Mucosa of stomach (tissue), 1 donor: ENCODE data around the gene ADCYAP1R1.

Experiments used
- H3K27me3 ChIP-seq: one replicate; pipeline ENCODE4 v1.7.0; 2013; ENCODE audit warnings: mild to moderate bottlenecking, low read length; ENCODE audit not compliant: control insufficient read depth, insufficient read depth
- H3K36me3 ChIP-seq: one replicate; pipeline ENCODE4 v1.7.0; 2013; ENCODE audit warnings: low read length; ENCODE audit not compliant: control insufficient read depth, insufficient read depth
- H3K4me1 ChIP-seq: one replicate; pipeline ENCODE4 v1.7.0; 2013; ENCODE audit warnings: mild to moderate bottlenecking, low read length; ENCODE audit not compliant: control insufficient read depth, insufficient read depth
- H3K4me3 ChIP-seq: one replicate; pipeline ENCODE4 v1.7.0; 2013; ENCODE audit warnings: low read length
- H3K9ac ChIP-seq: one replicate; pipeline ENCODE4 v1.7.0; 2013; ENCODE audit warnings: mild to moderate bottlenecking, low read length, moderate library complexity
- H3K9me3 ChIP-seq: one replicate; pipeline ENCODE4 v1.7.0; 2013; ENCODE audit warnings: mild to moderate bottlenecking, low read length, moderate library complexity; ENCODE audit not compliant: control insufficient read depth
- donor health status: Pancreatic carcinoma.

Gene ADCYAP1R1

GRCh38 chr7:31098642-31099360 is 46.7 kb downstream of the ADCYAP1R1 start:
- H3K9me3 ChIP-seq: no peaks in the 10 kb centered on the region
- no peak overlapping the region for H3K9ac ChIP-seq
- H3K4me3 ChIP-seq: no peak overlapping the region
- H3K27me3 ChIP-seq: no peaks in the 10 kb centered on the region
- H3K36me3 ChIP-seq: no peaks in the 10 kb centered on the region
- H3K4me1 ChIP-seq: no peaks in the 10 kb centered on the region

DNA sequence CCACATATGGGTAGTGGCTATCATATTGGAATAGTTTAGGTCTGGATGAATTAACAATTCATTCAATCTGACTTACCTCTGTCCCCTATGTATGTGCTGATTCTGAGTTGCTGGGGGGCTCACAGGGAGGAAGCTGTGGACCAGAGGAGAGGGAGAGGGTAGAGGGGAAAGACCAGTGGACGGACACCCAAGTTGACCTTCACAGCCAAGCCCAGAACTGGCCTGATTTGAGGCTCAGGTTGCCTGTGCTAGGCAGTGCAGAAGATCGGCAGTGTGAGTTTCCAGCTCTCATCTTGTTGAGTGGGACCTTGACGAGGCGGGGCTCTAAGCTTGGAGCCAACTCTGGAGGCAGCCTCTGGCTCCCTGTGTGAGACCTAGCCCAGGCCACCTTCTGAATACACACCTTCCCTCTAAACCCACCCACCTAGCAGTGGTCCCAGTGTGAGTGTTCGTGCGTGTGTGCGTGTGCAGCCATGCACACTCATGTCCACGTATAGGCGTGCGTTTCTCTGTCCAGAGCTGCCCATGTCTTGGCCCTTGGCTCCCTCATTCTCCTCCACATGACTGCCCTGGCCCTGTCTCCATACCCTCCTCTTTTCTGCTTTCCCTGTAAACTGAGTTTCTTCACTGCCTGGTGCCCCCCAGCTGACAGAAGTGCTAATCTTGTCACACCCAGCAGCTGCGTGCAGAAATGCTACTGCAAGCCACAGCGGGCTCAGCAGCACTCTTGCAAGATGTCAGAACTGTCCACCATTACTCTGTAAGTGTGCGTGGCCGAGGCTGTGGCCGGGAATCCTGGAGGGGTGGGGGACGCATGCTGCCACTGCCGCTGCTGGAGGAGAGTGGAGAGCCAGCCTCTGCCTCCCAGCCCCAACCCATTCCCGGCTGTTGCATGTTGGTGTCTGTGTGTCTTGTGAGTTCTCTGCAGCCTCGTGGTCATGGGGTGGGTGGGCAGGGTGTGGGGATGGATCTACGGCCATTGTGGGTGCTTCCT is 47.6 kb downstream of the ADCYAP1R1 start:
- no peak overlapping the region for H3K4me3 ChIP-seq
- H3K9ac ChIP-seq: no peak overlapping the region
- H3K9me3 ChIP-seq: no peaks in the 10 kb centered on the region
- no peaks in the 10 kb centered on the region for H3K27me3 ChIP-seq
- no peaks in the 10 kb centered on the region for H3K36me3 ChIP-seq
- H3K4me1 ChIP-seq: no peaks in the 10 kb centered on the region

GRCh38 chr7:31100445-31100844 is 48.3 kb downstream of the ADCYAP1R1 start:
- Histone ChIP-seq H3K27me3 (no peaks in the 10 kb centered on the region), H3K4me1 (no peaks in the 10 kb centered on the region), H3K4me3 (no peak overlapping the region), H3K9me3 (no peaks in the 10 kb centered on the region), H3K36me3 (no peaks in the 10 kb centered on the region), H3K9ac (no peak overlapping the region)

DNA sequence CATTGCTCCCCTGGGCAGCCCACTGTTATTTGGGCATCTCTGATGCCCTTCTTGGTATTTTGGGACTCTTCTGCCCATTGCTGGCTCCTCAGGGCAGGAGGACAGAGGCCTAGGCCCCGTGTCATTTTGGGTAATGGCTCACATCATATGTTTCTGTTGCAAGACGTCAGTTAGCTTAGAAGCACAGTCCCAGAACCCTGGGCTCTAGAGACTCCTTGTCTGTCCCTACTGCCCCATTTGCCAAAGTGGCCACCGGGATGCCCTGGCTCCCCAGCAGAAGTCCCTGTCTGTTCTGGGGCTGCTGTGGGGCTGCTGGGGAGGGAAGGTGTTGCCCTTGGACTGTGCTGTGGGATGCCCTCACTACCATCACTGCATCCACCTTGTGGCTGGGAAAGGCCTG is 48.8 kb downstream of the ADCYAP1R1 start:
- Histone ChIP-seq H3K4me3 (no peak overlapping the region), H3K9ac (no peak overlapping the region), H3K9me3 (no peaks in the 10 kb centered on the region), H3K4me1 (no peaks in the 10 kb centered on the region), H3K27me3 (no peaks in the 10 kb centered on the region), H3K36me3 (no peaks in the 10 kb centered on the region)

DNA sequence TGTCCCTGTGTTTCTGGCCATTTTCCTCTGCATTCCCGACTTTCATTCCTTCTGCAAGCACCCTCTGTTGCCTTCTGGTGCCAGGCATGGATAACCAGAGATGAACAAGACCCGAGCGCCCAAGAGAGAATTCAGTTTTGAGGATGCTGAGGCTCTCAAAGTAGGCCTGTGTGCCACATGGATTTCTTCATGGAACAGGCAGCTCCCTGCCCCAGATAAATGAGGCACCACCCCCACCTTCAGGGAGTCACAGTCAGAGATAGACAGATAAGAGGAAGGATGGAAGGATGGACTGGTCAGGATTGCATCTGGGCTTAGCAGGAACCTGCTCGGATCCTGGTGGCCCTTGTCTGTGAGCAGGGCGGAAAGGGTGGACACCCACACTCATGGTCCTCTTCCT is 49.4 kb downstream of the ADCYAP1R1 start:
- no peaks in the 10 kb centered on the region for H3K27me3 ChIP-seq
- H3K9me3 ChIP-seq: no peaks in the 10 kb centered on the region
- no peaks in the 10 kb centered on the region for H3K4me1 ChIP-seq
- no peaks in the 10 kb centered on the region for H3K36me3 ChIP-seq
- no peak overlapping the region for H3K4me3 ChIP-seq
- H3K9ac ChIP-seq: no peak overlapping the region

GRCh38 chr7:31102151-31102972 is 50.3 kb downstream of the ADCYAP1R1 start:
- Histone ChIP-seq H3K27me3 (no peaks in the 10 kb centered on the region), H3K9ac (no peak overlapping the region), H3K9me3 (no peaks in the 10 kb centered on the region), H3K4me3 (no peak overlapping the region), H3K4me1 (no peaks in the 10 kb centered on the region), H3K36me3 (no peaks in the 10 kb centered on the region)

GRCh38 chr7:31102973-31103850 is 51.1 kb downstream of the ADCYAP1R1 start:
- H3K4me3 ChIP-seq: no peak overlapping the region
- H3K9me3 ChIP-seq: no peaks in the 10 kb centered on the region
- H3K27me3 ChIP-seq: no peaks in the 10 kb centered on the region
- no peaks in the 10 kb centered on the region for H3K36me3 ChIP-seq
- no peaks in the 10 kb centered on the region for H3K4me1 ChIP-seq
- H3K9ac ChIP-seq: no peak overlapping the region

GRCh38 chr7:31104361-31105255 is 52.5 kb downstream of the ADCYAP1R1 start:
- H3K4me1 ChIP-seq: no peaks in the 10 kb centered on the region
- no peak overlapping the region for H3K9ac ChIP-seq
- no peak overlapping the region for H3K4me3 ChIP-seq
- H3K9me3 ChIP-seq: no peaks in the 10 kb centered on the region
- no peaks in the 10 kb centered on the region for H3K27me3 ChIP-seq
- H3K36me3 ChIP-seq: no peaks in the 10 kb centered on the region

- Histone ChIP-seq H3K27me3 (no peaks in the 10 kb centered on the region), H3K36me3 (no peaks in the 10 kb centered on the region), H3K4me3 (no peak overlapping the region), H3K4me1 (no peaks in the 10 kb centered on the region), H3K9me3 (no peaks in the 10 kb centered on the region), H3K9ac (no peak overlapping the region)
These were observed 53.3 kb downstream of the ADCYAP1R1 start for GRCh38 chr7:31105256-31105950.
